GM10248 (cell line): ENCODE results near the gene PDE10A.
"Not testable (repeated sequence)": the region's sequence is repeated elsewhere in the genome, so short reads cannot be mapped to it uniquely, and the experiment has no call there.

Source experiments
- CTCF ChIA-PET: fragments of 300-600 bp; sonication (Branson Sonifier 250); formaldehyde crosslinking; extraction: SDS; loops from one replicate; lab custom pipeline; 2021; ENCODE audit warnings: antibody characterized with exemption; lab: Yijun Ruan, JAX
- POLR2A ChIA-PET: fragments of 350-650 bp; sonication (Branson Sonifier 250); formaldehyde crosslinking; extraction: SDS; loops from one replicate; lab custom pipeline; 2020; ENCODE audit warnings: antibody characterized with exemption; lab: Yijun Ruan, JAX
- DNase-seq: peaks from one replicate; pipeline ENCODE4 v3.0.0; 2012; ENCODE audit errors: extremely low spot score
- TF ChIP-seq, protein P1 (sequence below): IDR thresholded peaks from 2 replicates; pipeline ENCODE4 v1.5.1; 2012; ENCODE audit warnings: mild to moderate bottlenecking, low read depth; ENCODE audit errors: extremely low read depth, missing control alignments, control extremely low read depth

Gene PDE10A

GRCh38 chr6:165568326-165568725 is 94.7 kb downstream of the PDE10A start:
- POLR2A ChIA-PET = no interaction called here
- CTCF ChIA-PET = no interaction called here
- no peak for DNase-seq
- TF ChIP-seq, protein P1, sequence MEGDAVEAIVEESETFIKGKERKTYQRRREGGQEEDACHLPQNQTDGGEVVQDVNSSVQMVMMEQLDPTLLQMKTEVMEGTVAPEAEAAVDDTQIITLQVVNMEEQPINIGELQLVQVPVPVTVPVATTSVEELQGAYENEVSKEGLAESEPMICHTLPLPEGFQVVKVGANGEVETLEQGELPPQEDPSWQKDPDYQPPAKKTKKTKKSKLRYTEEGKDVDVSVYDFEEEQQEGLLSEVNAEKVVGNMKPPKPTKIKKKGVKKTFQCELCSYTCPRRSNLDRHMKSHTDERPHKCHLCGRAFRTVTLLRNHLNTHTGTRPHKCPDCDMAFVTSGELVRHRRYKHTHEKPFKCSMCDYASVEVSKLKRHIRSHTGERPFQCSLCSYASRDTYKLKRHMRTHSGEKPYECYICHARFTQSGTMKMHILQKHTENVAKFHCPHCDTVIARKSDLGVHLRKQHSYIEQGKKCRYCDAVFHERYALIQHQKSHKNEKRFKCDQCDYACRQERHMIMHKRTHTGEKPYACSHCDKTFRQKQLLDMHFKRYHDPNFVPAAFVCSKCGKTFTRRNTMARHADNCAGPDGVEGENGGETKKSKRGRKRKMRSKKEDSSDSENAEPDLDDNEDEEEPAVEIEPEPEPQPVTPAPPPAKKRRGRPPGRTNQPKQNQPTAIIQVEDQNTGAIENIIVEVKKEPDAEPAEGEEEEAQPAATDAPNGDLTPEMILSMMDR = no peak

DNA sequence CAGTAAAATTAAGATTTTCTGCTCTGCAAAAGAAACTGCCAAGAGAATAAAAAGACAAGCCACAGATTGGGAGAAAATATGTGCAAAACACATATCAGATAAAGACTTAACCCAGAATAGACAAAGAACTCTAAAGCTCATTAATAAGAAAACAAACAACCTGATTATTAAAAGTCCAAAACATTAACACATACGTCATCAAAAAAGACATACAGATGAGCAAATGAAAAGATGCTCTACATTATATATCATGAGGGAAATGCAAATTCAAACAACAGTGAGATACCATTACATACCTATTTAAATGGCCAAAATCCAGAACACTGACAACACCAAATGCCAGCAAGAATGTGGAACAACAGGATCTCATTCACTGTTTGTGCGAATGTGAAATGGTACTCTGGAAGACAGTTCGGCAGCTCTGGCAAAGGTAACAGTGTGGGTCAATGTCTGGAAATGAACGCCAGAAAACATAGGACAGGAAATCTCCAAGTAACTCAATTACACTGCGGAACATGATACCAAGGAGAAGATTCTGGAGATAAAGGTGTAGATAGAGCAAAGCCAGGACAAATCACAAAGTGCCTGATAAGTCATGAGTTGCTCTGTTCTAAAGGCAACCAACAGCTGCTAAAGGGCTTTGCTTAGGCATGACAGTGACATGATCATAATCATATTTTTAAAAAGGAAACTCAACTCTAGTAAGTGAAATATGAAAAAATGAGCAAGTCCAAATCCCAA is 96.8 kb downstream of the PDE10A start:
- ChIA-PET CTCF (interaction anchor here (1.8 kb wide), 1 partner anchor 8 kb away, joined by 4 read pairs; no protein-coding TSS in a partner anchor), POLR2A (no interaction called here)
- DNase-seq = no peak
- TF ChIP-seq, protein P1 = no peak

DNA sequence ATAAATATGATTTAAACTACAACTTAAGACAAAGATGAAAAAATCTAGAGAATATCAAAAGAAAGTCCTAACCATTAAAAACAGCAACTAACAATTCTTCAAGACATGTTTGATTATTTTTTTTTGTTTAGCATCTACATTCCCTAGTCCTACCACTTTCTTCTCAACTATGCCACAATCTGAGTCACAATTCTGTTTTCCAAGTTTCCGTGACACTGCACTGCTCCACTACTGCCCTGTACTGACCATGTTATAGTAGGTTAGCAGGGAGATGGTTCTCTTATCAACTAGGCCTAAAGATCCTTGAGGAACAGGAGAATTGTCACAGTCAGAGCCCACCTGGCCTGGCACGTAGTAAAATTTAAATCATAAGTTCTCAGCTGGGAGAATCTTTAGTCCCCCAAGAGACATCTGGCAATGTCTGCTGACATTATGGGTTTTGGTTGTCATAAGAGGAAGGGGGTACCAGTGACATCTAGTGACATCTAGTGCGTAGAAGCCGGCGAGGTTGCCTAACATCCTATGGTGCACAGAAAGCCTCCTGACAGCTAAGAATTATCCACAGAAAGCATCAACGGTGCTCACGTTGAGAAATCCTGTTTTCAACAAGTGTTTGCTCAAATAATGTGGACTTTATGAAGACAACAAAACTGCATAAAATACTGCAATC is 100.5 kb downstream of the PDE10A start:
- TF ChIP-seq, protein P1 = no peak
- ChIA-PET POLR2A (no interaction called here), CTCF (no interaction called here)
- DNase-seq = no peak

DNA sequence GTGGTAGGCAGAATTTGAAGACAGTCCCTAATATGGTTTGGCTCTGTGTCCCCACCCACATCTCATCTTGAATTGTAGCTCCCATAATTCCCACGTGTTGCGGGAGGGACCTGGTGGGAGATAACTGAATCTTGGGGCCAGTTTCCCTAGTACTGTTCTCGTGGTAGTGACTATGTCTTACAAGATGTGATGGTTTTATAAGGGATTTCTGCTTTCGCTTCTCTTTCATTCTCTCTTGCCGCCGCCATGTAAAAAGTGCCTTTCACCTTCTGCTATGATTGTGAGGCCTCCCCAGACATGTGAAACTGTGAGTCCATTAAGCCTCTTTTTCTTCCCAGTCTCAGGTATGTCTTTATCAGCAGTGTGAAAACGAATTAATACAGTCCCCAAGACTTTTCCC is 103.4 kb downstream of the PDE10A start:
- no peak for DNase-seq
- POLR2A ChIA-PET = no interaction called here
- CTCF ChIA-PET = no interaction called here
- TF ChIP-seq, protein P1 = no peak

DNA sequence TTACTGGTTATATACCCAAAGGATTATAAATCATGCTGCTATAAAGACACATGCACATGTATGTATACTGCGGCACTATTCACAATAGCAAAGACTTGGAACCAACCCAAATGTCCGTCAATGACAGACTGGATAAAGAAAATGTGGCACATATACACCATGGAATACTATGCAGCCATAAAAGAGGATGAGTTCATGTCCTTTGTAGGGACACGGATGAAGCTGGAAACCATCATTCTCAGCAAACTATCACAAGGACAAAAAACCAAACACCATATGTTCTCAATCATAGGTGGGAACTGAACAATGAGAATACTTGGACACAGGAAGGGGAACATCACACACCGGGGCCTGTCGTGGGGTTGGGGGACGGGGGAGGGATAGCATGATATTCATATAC is 104.9 kb downstream of the PDE10A start:
- CTCF ChIA-PET, DNase-seq, POLR2A ChIA-PET: not testable (repeated sequence)

DNA sequence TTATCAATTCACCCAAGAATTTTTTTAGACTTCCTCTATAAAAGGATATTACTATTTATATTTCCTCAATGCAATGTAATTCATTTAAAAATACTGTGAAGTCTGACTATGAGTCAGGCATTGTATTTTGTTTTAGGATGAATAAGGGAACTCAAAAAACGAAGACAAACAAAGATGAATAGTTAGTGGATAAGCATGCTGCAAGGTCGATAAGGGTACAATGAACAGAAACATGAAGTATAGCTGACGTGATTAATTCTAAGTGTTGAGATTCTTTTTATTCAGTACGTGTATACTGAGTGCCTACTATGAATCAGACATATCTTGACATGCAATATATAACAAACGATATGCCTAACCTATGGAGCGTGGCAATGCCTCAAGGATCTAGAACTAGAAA is 105.4 kb downstream of the PDE10A start:
- DNase-seq = no peak
- POLR2A ChIA-PET = no interaction called here
- TF ChIP-seq, protein P1 = no peak
- CTCF ChIA-PET = no interaction called here
